HG02678 (cell line): Measurements from ENCODE around the gene BACH2.

Experiments used
- ATAC-seq: cut with Tn5 transposase; IDR thresholded peaks from one replicate; pipeline ENCODE4 v1.9.1; 2021; ENCODE audit warnings: mild to moderate bottlenecking, moderate library complexity; ENCODE audit not compliant: unreplicated experiment

The BACH2 gene

DNA sequence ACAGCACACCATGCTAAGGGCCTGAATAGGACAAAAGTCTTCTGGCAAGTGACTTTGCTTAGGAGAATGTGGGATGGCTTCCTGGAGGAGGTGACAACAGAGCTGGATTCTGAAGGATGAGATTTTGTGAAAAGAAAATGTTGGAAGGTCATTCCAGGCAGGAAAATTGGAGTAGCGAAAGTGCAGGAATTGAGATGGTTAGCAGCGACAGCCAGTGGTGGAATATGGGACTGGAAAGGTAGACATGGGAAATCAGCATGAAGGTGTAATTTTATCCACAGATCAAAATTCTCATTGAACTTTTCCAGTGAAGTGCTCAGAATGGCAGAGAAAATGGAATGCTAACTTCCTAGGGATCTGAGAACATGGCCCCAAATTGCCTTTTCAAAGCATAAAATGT lies 5.7 kb upstream of the BACH2 start:
- ATAC-seq, result no peak

- no peak for ATAC-seq
These were observed 5.2 kb upstream of the BACH2 start for GRCh38 chr6:90301816-90302215.

DNA sequence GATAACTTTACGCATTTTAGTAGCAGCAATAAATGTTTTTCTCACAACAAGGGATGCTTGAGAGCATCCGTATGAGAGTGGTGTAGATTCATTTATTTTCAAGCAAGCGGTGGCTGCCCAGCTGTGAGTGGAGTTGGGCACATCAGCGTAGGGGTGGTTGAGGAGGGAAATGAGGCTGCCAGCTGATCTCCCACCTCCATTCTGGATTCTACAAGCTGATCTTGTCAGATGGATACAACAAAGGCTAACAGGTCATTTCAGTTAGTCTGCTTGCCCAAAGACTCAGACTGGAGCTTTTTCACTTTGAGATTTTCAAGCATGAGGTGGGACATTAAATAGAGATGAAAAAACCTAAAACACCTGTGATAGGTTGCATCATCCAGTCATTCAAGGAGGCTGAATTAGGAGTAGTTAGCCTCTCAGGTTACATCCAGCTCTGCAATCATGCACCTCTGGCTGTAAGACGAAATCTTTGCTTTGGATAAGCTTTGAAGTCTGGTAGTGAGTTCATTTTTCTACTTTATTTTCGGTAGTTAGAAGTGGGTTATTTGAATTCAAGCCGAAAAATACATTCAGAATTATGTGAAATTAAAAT lies 1.9 kb upstream of the BACH2 start:
- no peak for ATAC-seq

DNA sequence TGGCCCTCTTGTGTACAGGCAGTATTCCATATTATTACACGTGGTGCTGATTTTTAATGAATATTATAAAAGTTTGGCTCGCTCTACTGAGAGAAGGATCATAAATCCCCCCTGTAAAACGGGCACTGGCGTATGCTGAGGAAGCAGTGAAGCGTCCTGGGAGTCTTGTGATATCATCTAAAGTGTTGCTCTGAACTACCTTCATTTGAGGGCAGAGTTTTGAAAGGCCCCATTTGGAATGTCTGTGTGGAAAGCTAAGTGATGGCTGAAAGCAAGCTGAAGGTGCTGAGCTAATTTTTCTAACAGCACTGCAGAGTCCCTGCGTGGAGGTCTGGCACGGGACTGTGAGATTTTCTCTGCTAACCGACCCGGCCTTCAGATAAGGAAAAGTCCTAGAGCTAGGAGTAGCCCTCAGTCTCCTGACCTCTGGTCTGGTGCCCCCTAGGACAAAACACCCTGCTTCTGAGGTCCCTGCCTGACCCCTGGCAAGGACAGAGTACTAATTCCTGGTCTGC lies 1.3 kb upstream of the BACH2 start:
- ATAC-seq, result no peak

- ATAC-seq, result no peak
These were observed 648 bp upstream of the BACH2 start for GRCh38 chr6:90297115-90297866.

DNA sequence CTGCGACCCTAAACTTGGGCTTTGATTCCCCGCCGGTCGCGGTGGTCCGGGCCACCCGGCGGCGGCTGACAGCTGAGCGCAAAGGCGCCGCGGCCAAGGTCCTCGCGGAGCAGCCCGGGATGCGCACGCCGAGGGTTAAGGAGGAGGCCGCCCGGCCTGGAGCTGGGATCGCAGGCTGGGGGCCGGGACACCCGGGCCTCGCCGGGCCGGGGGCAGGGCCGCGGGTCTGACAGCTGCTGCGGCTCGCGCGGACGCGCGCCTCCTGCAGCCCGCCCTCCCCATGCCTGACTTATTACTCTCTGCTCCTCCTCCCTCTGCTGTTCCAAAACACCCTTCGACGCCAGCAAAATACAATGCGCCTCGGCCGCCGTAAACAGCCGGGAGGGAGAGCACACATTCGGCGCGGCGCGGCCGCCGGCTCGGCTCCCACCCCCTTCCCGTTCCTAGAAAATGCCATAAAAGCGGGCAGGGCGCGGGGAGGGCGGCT lies 746 bp downstream of the BACH2 start:
- ATAC-seq, result peak; percentile 53

DNA sequence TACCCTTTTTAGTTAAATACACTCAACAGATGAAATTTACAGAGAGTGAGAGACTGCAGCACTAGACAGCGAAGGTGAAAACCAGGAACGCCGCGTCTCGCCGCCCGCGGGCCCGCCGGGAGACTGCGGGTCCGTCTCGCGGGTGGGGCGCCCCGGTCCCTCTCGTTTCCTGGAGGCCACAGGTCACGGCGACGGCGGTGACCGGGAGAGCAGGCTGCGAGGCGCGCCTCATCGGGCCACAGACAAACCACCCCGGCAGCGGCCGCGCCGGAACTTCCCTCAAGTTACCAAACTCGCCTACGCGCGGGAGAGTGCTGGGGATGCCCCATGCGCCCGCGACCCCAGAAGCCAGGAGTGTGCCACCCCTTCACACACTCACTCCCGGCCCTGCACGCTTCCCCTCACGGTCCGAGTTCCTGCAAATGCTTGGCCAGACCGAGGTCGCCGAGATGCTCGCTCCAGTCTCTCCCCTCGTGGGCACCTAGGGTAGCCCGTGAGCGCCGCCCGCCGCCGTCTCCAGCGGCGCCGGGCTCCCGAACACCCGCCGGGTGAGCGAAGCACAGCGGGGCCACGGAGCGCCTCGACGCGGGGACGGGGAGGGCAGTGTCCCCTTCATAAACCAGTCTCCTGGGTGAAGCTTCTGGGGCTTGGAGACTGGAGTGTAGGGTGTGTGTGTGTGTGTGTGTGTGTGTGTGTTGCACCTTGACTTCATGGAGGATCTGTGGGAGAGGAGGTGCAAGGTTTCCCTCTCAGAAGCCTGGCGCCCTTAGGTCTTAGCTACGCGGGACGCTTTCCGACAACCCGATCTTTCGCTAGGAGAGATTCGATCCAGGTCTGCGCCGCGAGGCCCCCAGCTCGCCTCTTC lies 1.4 kb downstream of the BACH2 start:
- peak; percentile 30 for ATAC-seq

GRCh38 chr6:90294614-90294988 lies 2.0 kb downstream of the BACH2 start:
- no peak for ATAC-seq

- ATAC-seq, result no peak
These were observed 2.6 kb downstream of the BACH2 start for GRCh38 chr6:90294008-90294511.

DNA sequence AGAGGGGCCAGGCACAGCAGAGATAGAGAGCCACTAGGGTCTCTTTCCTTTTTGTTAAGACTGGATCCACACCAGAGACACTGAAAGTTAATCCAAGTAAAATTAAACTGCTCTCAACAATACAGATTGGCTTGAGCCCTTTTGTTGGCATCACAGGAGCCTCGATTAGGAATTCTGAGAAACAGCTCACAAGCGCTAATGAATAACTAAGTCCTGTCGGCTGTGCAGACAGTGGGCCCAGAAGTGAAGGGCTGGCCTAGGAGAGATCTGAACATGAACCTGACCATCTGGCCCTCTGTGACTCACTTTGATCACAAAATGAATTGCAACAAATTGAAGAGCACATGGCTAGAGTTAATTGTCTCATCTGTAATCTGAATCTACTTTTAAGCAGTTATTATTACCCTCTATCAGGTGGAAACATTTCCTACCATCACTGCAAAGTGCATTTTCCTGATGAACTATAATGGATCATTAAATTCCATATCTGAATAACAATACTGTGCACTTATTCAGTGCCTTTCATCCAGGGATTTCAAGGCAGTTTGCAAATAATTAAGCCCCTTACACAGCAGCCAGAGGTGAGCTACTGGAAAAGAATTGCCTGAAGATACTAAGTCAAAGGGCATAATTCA lies 3.2 kb downstream of the BACH2 start:
- no peak for ATAC-seq

- ATAC-seq, result no peak
These were observed 5.1 kb downstream of the BACH2 start for GRCh38 chr6:90291565-90291964.

DNA sequence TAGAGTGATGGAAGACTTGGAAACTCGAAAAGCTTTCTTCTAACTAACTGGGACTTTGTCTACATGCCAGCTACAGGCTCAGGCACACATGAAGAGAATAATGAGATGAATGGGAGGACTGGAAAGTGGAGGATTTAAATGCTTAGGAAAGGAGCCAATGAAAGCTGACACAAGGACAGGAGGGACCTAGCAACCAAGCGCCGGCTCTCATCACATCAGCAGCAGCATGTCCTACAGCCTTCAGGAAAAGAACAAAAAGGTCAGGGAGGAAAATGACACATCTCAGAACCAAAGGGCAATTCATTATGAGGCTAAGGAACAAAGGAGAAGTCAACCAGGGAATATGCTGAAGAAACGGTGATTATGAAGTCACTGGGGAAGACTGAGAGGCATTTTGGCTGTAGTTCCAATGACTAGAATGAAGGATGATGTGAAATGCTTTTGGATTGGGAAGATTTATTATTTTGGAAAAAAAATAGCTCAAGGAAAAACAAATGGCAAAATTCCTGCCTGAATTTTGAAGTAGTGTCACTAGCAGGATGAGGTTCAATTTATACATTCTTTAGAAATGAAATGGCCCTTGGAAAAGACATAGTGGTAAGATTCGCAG lies 5.7 kb downstream of the BACH2 start:
- no peak for ATAC-seq

DNA sequence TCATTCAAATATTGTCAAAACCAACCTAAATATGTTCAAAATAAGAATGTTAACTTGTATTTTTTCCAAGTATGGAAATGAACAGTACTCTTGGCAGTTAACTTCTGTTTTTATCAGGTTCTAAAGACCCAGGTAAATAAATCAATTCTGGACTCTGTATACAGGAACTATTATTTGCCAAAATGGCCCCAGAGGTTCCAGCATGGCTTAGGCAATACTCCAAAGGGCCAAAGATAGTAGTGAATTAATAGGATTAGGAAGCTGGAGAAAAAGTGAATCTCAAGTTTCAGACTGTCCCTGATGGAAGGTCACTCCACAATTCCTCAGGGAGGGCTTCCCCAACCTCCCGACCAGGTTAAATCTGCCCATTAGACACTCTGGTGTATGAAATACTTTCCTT lies 6.7 kb downstream of the BACH2 start:
- ATAC-seq, result no peak

DNA sequence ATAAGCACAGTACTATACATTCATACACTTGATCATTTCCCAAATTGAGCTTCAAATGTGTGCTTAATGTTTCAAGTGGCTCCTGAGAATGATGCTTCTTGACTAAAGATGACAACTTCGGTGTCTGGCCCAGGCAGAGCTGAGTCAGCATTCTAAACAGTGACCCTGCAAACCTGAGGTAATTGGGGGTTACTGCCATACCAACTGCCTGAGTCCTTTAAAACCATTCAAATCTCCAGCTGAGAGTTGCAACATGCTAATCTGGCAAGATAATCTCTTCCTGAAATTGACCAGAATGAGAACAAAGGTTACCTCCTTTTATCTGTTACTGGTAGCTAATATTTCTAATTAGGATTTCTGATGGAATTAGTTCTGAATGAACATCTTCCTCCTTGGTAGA lies 8.2 kb downstream of the BACH2 start:
- no peak for ATAC-seq

DNA sequence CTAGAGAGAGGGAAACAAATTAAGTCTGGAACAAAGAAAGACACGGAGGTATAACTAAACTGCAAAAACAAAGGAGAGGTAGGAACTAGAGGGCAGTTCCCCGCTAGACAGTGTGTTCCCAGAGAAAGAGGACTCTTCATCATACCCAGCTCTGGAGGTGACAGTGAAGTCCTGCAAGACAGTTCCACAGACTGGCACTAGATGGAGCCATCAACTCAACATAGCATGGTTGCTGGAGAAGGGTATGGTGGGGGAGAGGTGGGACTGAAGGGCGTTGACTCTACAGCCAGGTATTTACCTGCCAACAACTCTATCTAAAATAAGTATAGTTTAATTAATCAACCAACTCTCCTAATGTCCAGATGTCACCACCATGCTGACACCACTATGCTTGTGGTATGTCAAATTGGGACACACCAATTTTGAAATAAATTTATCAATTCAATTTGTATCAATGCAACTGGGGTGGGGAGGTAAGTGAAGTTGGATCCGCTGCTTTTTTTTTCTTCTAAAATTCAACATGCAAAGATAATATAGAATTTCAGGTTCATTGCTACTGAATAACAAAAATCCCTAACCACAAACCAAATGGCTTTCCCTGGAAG lies 9.7 kb downstream of the BACH2 start:
- ATAC-seq, result no peak

GRCh38 chr6:90285611-90286381 lies 10.8 kb downstream of the BACH2 start:
- ATAC-seq, result peak; percentile 71

DNA sequence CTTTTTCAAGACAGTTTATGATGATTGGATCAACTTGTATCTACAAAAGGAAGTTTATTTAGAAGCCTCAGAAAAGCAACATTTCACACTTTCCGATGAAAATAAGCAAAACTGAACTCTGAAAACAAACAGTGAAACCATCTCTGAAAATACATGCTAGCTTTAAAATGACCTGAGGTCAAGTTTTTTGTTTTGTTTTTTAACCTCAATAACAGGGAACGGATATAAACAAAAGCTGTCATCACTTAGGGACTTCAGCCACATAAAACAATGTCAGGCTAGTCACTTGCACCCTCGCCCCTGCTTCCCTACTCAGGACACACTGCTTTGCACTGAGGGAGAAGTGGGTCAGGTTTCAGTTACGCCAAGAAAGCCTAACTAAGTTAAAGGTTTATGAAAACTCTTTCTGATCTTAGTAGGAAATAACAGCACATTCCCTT lies 11.6 kb downstream of the BACH2 start:
- ATAC-seq, result peak; percentile 29

- ATAC-seq, result peak; percentile 78
These were observed 12.2 kb downstream of the BACH2 start for GRCh38 chr6:90284236-90285041.
